Measurements from ENCODE around the gene GLMN.

- no peak for TF ChIP-seq CTCF (IDR thresholded peaks at IDR 0.05)
- no peak for TF ChIP-seq ZFX (IDR thresholded peaks at IDR 0.05; ENCODE audit: borderline replicate concordance)
These were observed 79.8 kb downstream of the GLMN start for GRCh38 chr1:92219028-92219427.
